ENCODE data around the gene RNASE4.
"Not testable (repeated sequence)": the region's sequence is repeated elsewhere in the genome, so short reads cannot be mapped to it uniquely, and the experiment has no call there.

RNASE4 gene

DNA sequence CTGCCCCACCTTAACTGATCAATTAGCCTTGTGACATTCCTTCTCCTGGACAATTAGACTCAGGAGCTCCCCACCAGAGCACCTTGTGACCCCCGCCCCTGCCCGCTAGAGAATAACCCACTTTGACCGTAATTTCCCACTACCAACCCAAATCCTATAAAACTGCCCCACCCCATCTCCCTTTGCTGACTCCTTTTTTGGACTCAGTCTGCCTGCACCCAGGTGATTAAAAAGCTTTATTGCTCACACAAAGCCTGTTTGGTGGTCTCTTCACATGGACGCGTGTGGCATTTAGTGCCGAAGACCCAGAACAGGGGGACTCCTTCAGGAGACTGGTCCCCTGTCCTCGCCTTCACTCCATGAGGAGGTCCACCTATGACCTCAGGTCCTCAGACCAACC is 16.6 kb downstream of the RNASE4 start:
- DNase-seq: not testable (repeated sequence)

- no peak for DNase-seq
Observed at GRCh38 chr14:20706657-20707355, 22.4 kb downstream of the RNASE4 start.

DNA sequence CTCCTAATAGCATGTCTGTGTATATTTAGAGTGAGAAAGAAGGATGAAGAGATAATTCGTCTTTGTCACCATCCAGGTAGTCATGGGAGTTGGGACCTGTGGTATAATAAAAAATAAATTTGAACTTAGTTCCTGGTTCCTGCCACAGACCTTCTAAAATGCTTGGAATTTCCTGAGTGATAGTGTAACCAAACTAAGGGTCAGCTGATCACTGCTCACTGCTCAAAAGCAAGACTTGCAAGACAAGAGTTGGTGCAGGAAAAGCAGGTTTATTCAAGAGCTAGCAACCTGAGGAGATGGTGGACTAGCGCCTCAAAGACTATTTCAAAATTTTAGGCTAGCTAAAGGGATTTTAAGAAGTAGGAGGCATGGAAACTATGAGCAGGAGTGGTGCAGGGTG is 23.3 kb downstream of the RNASE4 start:
- DNase-seq: no peak

DNA sequence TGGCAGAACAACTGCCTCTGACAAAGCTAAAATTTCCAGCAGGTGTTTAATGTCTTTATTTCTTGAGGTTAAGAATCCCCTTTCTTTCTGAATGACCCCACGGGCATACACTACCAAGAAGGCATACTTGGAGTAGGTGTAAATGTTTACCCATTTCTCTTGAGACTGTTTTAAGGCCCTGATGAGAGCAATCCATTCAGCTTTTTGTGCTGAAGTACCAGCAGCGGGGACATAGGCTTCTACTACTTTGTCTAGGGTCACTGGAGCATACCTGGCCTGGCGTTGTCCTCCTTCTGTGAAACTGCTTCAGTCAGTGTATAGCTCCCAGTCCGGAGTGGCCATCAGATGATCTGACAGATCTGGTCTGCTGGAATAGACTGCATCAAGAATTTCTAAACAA is 26.9 kb downstream of the RNASE4 start:
- no peak for DNase-seq

DNA sequence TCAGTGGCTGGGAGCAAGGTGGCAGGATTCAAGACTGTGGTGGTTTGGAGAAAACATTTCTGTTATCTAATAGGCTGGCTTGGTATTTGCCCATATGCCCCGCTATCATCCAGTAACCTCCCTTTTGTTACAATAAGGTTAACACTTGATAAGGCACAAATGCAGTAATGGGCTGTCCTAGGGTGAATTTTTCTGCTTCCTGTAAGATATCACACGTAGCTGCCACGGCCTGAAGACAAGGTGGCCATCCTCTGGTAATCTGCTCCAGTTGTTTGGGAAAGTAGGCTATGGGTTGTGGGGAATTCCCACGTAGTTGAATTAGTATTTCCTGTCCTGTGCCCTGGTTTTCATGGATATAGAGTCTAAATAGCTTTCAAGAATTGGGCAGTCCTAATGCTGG is 27.3 kb downstream of the RNASE4 start:
- no peak for DNase-seq

GRCh38 chr14:20712904-20713303 is 28.5 kb downstream of the RNASE4 start:
- DNase-seq: no peak

- DNase-seq: no peak
Observed at GRCh38 chr14:20714593-20715250, 30.4 kb downstream of the RNASE4 start.

- DNase-seq: no peak
Observed at GRCh38 chr14:20719777-20720176, 35.4 kb downstream of the RNASE4 start.

DNA sequence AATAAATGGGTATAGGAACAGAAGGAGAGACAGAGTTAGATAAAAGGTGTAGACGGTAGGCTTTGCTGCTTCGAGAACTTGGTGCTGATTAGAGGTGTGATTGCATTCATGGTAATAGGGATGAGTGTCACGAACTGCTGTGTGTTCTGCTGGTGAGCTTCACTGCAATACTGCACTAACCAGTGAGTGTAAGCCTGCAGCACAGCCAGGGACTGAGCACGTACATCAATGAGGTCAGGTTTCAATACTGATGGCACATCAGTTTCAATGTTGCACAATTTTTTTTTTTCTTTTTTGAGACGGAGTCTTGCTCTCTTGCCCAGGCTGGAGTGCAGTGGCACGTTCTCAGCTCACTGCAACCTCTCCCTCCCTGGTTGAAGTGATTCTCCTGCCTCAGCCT is 36.4 kb downstream of the RNASE4 start:
- no peak for DNase-seq

DNA sequence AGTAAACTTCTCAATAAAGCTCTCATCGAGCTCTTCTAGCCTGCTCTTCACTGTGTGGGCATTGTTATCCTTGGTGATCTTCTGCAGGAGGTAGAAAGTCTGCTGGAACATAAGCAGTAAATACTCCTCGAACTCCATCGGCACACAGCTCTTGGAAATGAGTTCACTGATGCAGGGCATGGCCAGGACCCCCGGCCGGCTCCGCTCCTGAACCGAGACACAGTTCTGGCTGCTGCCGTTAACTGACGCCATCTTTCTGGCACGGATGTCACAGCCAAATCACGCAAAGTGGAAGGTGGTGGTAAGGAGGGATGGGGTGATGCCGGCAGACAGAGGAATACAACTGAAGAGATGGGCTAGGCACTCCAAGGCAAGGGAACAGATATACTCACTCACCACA is 37.7 kb downstream of the RNASE4 start:
- no peak for DNase-seq

GRCh38 chr14:20723488-20723887 is 39.1 kb downstream of the RNASE4 start:
- no peak for DNase-seq

DNA sequence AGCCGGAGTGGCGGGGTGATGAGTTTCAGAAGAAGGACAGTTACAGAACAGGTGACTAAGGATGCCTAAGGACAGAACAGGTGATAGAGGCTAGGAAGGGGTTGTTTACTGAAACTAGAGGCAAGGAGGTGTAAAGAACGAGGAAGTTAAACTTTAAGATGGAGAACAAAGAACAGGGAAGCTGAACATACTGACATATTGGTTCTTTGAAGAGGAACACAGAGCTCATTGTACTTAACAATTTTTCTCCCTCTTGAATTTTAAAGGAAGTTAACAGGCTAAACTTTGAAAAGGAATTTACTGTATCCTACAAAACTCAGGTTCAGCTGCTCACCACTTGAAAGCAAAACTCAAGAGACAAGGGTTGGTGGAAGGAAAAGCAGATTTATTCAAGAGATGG is 41.8 kb downstream of the RNASE4 start:
- not testable (repeated sequence) for DNase-seq

- DNase-seq: no peak
Observed at GRCh38 chr14:20726531-20726930, 42.2 kb downstream of the RNASE4 start.

DNA sequence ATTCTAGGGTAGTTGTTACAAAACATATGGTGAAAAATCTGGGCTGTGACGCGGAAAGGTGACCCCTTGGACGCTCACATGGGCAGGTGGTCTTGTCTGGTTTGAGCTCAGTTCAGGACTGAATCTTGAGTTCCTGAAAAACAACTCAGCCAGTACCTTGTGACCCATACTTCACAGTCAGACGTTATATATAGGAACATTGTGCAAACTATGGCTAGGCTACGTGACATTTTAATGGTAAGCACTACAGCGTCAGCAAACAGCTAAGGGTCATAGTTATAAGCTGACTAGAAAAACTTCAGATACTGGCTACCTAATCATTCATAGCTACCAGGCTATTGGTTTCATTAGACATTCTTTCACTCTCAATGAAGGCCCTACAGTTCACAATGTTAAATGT is 46.5 kb downstream of the RNASE4 start:
- no peak for DNase-seq

DNA sequence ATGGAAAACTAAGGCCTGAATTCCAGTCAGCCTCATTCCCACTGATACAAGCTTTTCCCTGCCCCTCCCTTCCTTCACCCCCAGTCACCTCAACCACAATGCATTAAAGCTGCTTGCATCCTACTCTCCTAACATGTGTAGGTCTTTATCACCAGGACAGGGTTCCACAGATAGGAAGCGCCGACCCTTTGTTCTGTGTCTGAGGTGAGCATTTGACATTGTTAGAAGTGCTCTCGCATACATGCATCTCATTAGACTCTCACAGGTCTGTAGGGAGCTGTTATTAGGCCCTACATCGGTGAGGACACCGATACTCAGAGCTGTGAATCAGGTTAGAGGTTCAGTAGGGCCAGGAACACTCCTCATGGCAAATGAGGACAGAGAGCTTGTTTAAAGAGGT is 48.1 kb downstream of the RNASE4 start:
- DNase-seq: no peak

DNA sequence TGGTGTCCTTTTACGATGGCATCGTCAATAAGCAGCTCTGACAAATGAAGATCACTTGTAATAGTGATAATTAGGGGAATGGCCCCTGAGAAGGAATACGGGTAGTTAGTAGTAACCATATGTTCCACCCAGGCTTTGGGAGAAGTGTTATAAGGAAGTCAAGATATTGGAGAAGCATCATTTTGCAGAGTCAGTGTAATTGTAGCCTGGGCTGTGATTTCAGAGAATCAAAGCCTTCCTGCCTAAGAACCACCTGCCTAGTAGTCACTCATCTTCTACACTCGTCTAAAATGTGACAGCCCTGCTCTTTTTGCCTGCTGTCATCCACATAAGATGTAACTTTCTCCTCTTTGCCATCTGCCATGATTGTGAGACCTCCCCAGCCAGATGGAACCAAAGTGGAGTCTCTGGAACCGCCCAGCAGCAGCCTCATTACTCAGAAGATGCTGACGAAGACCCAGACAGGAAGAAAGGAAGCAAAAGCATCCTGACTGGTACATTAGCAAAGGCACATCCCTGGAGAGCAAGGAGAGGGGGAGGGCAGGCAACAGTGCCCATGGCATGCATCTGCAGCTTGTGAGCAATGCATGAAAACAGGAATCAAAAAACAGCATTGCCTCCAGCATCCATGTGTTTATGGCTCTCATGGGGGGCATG is 48.7 kb downstream of the RNASE4 start:
- no peak for DNase-seq

DNA sequence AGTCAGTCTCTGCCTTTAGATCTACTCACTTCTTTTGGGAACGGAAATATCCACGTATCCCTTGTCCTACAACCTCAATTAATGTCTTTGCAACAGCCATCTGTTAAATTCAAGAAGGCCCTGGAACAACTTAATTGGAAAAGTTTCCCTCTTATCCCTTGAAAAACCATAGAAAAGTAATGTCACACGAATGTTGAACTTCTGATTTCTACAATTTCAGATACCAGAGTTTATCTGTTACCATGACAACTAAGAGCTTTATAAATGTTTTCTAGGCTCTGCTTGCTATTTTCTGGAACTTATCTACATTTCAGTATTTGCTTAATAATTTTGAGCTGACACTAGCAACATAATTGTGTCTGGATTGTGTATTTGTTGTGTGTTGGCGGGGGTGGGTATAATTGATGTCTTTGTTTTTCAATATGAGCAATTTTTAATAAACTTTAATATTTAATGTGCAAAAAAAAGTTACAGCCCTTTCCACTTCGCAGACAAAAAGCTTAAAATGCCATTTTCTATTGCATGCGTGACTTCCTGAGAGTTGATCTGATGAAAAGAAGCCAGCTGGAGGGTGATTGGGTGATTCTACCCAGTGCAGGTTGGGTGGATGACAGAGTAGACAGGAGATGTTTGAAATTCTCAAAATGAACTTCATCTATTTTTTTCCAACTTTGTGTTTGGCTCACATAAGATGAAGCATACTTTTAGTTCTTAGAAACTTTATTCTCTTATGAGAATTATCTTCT is 49.5 kb downstream of the RNASE4 start:
- no peak for DNase-seq

DNA sequence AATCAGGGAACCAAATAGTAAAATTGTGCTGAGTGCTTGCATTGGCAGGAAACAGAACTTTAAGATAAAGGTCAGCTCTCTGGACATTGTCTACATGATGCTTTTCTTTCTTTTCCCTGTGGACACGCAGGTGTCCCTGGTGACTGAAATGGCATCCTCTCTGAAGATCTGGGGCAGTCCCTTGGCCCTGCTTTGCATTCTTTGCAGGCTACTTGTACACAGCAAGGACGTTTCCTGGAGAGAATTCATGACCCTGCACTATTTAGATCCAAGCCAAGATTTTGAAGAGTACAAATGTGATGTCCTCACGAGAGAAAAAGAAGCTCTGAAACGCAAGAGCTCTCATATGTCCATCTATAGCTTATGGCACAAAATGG is 50.1 kb downstream of the RNASE4 start:
- DNase-seq: no peak

DNA sequence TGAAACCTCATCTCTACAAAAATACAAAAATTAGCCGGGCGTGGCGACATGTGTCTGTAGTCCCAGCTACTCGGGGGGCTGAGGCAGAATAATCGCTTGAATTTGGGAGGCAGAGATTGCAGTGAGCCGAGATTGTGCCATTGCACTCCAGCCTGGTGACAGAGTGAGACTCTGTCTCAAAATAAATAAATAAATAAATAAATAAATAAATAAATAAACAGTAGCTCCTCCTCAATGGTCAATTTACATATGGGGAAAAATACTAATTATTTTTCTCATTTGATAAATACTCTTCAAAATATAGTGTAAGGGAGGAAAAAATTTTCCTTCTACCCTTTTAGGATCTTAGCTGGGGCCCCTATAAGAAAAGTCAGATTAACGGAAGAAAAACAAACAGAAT is 53.9 kb downstream of the RNASE4 start:
- DNase-seq: not testable (repeated sequence)

GRCh38 chr14:20742132-20742531 is 57.8 kb downstream of the RNASE4 start:
- no peak for DNase-seq

- no peak for DNase-seq
Observed at GRCh38 chr14:20743556-20743955, 59.2 kb downstream of the RNASE4 start.

DNA sequence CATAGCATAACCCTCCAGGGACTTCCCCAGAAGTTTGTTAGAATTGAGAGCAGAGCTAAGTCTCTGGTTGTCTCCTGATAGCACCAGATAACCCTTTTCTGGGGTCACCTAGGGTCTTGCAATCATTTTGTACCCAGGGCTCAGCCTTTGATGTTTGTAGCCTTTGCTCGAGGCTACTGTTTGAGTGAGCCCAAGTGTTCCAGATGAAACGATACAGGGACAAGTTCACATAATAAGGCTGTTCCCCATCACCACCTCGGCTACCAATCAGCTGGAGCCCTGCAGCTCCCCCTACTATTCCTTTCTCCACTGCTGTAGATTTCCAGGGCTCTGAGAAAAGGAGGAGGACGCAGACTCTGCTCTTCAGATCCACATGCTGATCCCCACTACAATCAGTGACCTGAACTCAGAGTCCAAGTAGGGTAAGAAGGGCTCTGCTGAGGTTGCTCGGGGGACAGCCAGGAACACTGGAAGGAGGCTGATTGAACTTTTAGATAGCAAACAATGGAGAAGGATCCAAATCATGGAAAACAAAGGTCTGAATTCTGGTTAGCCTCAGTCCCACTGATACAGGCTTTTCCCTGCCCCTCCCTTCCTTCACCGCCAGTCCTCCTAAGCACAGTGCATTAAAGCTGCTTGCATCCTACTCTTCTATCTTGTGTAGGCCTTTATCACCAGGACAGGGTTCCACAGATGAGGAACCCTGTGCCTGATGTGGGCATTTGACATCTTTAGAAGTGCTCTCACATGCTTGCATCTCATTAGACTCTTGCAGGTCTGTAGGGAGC is 61.4 kb downstream of the RNASE4 start, which contains the start of gene EDDM3A:
Gene EDDM3A (plus strand): TSS at position 317 of the 788 bp plus-strand sequence. CDS start 1,694 bp downstream, outside the sequence.
- no peak for DNase-seq

- no peak for DNase-seq
Observed at GRCh38 chr14:20746566-20746965, 62.2 kb downstream of the RNASE4 start.
